CD4-positive, alpha-beta T cell treated with Interleukin-17A for 1 hour (primary cell): ENCODE results near the gene TLR8.

Source experiments
- DNase-seq: peaks from one replicate; pipeline ENCODE4 v3.0.0-alpha.2; 2020

Gene TLR8

DNA sequence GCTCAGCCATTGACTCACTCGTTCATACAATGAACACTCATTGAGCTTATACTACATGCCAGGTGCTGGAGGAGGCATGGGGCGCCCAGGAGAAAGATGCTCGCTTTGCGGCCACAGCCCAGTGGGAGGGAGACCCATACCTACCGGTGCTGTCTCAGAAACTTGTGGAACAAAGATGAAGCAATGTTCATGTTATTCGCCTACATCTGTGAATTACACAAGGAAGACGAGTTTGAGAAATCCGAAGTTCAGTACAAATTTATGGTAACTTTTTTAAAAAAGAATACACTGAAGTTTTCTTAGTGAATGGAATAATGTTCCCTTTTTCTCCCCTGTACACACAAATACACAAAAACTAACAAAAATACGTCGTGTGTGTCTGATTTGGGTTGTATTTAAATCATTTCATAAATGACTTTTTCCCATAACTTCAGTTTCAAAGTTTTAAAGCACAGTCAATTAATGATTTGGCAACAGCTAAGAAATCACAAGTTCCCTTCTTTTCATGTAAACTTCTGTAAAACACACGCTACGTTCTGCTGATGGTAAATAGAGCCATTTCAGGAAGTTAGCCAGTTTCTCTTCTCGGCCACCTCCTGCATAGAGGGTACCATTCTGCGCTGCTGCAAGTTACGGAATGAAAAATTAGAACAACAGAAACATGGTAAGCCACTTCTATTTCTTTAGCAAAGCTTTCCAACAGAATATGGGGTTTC, at the start of gene TLR8:
TSS of gene TLR8 (plus strand) at position 575 of the 716 bp plus-strand sequence. CDS start at position 662, 87 bp downstream.
- DNase-seq = no peak

DNA sequence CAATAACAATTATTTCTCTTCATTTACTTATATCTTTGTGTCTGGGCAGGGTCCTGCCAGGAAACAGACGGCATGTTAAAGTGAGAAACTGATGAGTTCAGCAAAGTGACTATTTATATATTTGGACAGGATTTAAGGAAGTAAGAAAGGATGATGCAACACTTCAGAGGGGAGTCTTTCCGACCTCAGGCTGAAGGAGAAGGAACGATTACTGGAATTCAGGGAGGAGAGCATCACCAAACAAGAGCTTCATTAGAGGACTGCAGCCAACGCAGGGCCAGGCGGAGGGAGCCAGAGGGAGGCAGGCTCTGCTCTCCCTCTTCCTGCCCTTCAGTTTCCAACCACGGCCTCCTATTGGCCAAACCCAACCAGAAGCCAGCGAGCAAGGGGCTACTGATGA, 41.1 kb upstream of the TLR8 start:
- DNase-seq = no peak

DNA sequence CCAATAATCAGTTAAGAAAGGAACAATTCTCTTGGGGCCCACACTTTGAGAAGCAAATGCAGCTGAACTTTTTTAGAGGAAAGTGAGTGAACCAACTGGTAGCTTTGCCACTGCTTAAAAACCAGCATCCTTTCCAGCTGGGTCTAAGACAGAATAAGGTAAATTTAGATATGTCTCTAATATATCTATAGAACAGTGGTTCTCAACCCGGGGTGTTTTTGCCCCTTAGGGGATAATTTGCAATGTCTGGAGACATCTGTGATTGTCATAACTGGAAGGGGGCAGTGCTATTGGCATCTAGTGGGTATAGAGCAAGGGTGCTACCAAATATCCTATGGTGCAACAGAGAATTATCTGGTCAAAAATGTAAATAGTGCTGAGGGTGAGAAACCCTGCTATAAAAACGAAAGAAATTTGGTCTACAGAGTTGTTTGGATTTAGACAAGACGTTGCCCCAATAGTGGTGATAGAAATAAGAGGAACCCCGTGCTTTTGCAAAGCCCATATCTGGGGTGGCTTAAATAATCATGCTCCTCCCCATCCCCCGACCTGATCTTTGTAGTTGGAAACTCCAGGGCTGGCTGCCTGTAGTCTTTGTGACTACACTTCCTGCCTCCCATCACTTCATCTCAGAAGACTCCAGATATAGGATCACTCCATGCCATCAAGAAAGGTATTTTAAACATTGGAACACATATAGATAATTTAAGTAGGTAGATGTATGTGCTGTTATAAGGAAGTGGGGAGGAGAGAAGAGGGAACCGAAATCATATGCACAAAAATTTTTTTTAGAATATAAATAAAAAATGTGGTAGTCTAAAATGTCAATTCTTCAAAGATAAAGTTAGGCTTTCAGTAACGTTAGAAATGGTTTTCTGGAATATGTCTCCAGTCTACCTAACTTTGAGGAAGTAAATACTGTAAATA, 39.7 kb upstream of the TLR8 start, which contains the start of gene TLR7:
TSS of gene TLR7 (plus strand) at position 622 of the 927 bp plus-strand sequence. CDS start 507 bp downstream, outside the sequence.
- DNase-seq = no peak

DNA sequence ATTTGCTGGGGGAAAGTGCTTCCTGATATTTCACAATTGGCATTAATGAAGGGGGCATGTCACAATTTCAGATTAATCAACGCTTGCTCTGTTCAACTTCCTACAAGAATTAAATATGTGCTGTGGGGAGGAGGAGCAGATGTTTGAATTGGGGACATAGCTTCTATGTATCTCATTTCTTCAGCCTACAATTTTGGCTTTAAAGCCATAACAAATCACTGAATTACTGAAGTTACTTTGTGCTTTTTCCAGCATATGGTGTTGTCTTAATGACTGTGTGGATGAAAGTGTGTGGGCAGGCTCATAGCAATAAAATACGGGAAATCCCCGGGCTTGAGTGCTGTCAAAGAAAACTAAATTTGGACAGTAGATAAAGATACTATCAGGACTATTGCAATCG, 38.7 kb upstream of the TLR8 start:
- no peak for DNase-seq

DNA sequence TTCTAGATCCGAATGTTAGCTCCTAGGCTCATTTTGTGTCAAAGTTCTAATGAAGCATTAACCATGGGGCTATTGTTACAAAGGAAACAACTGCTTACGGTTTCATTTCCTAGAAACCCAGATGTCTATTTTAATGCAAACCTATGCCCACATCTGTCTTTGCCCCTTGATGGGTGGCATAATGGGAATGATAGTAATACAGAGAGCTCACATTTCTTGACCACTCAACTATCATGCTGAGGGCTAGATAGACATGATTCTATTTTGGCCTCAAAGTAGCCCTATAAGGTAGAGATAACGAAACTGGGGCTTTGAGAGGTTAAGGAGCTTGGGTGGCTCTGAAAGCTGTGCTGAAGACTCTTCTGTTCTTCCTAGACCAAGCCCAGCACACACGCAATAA, 37.7 kb upstream of the TLR8 start:
- DNase-seq = no peak

DNA sequence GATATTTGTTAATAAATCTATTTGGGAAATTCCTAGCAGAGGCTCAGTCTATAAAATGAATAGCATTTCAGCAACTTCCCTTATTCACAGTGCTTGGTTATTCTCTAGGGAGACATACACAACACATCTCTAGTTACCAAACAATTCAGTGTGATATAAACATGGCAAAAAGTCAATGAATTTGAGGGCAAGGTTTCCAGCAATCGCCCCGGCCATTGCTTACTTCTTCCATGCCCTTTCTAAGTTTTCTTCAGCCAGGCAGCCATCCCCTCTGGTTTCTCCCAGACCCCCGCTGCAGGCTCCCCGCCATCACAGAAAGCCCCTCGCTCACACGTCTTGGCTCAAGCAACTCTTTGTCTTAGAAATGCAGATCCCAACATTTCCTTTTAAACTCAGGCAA, 35.2 kb upstream of the TLR8 start:
- DNase-seq = no peak

DNA sequence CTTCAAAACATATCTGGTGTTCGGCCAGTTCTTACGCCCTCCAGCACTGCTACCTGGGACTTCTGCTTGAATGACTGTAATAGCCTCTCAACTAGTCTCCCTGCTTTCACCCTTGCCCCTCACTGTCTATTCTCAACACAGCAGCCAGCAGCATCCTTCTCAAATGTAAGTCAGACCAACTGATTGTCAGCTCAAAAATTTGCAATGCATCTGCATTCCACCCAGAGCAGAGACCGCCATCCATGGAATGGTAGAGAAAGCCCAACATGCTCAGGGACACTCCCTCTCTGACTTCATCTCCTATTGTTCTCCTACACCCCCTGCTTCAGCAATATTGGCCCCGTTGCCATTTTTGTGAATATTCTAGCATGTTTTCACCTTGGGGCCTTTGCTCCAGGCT, 33.7 kb upstream of the TLR8 start:
- DNase-seq = no peak

DNA sequence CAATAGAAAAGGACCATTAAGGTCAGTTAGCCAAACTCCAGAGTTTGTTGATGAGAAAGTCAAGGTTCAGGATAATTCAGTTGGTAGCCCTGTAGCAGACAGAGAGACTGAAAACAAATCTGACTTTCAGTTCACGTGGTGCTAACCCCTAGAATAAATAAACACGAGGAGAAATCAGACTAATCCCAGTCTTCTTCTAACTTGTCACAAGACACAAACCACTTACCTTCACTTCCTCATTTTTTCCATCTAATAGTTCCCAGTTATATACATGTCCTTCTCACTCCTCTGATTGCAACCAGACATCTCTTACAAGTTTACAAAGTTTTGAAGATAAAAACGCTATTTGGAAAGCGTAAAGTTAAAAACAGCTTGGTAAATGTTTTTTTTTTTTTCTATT, 31.8 kb upstream of the TLR8 start:
- no peak for DNase-seq

DNA sequence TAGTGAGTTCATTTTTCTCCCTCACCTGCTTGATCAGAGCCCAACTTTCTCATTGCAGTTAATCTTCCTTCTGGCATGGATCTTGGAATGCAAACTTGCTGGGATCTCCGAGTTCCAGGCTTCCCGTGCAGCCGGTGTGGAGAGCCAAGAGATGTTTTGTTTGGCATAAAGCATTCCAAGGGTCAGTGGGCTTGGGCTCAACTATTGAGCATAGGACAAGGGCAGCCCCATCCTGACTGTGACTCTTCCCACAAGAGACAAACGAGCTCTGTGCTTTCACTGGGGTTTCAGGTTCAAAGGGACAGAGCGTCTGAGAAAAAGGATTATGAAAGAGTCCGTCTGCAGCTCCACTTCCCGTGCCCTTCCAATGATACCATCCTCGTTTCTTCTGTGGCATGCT, 29.0 kb upstream of the TLR8 start:
- DNase-seq = no peak

DNA sequence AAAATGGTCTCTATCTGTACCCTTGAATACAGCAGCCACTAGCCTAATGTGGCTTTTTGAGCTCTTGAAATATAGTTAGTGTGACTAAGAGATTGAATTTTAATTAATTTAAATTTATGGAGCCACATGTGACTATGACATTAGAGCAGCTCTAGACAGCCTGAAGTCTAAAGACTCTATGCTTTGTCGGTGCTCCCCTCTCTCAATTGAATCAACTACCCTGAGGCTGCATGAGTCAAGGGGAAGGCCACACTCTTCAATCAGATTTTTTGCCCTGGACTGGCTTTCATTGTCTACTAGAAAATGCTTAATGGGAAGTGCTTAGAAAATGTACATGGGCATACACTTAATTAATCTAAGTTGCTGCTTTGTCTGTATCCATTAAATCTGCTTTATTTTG, 27.9 kb upstream of the TLR8 start:
- no peak for DNase-seq

DNA sequence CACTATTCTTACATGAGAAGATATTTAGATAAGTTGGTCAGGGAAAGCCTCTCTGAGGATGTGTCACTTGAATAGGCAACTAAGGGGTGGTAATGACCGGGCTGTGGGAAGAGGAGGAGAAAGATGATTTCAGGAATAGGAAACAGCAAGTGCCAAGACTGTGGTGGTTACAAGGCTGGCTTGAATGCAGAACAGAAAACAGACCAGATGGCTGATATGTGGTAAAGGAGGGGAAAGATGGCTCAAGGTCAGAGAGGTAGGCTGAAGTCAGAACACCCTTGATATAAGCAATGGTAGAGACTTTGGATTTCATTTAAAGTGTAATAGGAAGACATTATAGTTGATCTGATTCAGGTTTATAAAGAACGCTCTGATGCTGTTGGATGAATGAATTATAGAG, 24.5 kb upstream of the TLR8 start:
- no peak for DNase-seq

DNA sequence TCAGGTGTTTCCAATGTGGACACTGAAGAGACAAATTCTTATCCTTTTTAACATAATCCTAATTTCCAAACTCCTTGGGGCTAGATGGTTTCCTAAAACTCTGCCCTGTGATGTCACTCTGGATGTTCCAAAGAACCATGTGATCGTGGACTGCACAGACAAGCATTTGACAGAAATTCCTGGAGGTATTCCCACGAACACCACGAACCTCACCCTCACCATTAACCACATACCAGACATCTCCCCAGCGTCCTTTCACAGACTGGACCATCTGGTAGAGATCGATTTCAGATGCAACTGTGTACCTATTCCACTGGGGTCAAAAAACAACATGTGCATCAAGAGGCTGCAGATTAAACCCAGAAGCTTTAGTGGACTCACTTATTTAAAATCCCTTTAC, 20.9 kb upstream of the TLR8 start:
- DNase-seq = no peak

DNA sequence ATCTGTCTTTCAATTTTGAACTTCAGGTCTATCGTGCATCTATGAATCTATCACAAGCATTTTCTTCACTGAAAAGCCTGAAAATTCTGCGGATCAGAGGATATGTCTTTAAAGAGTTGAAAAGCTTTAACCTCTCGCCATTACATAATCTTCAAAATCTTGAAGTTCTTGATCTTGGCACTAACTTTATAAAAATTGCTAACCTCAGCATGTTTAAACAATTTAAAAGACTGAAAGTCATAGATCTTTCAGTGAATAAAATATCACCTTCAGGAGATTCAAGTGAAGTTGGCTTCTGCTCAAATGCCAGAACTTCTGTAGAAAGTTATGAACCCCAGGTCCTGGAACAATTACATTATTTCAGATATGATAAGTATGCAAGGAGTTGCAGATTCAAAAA, 19.9 kb upstream of the TLR8 start:
- DNase-seq = no peak

DNA sequence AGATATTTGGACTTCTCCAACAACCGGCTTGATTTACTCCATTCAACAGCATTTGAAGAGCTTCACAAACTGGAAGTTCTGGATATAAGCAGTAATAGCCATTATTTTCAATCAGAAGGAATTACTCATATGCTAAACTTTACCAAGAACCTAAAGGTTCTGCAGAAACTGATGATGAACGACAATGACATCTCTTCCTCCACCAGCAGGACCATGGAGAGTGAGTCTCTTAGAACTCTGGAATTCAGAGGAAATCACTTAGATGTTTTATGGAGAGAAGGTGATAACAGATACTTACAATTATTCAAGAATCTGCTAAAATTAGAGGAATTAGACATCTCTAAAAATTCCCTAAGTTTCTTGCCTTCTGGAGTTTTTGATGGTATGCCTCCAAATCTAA, 19.3 kb upstream of the TLR8 start:
- DNase-seq = no peak

DNA sequence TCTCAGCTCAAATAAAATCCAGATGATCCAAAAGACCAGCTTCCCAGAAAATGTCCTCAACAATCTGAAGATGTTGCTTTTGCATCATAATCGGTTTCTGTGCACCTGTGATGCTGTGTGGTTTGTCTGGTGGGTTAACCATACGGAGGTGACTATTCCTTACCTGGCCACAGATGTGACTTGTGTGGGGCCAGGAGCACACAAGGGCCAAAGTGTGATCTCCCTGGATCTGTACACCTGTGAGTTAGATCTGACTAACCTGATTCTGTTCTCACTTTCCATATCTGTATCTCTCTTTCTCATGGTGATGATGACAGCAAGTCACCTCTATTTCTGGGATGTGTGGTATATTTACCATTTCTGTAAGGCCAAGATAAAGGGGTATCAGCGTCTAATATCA, 18.7 kb upstream of the TLR8 start:
- DNase-seq = no peak

DNA sequence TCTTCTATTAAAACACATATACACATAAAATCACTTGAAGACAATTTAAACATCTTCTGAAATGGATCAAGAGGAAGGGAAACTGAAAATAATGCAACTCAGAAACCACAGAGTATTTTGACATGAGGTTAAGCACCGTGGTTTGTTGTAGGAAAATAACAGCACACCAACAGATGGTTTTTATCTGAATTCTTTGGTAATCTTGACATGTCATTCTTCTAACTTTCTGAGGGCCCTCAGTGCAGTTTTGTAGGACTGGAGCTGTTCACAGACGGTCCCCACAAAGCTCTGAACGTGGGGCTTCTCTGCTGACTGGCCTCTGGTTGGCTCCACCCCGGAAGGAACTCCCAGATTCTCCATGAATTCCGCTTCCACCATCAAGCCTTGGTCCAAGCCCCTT, 16.0 kb upstream of the TLR8 start:
- no peak for DNase-seq

DNA sequence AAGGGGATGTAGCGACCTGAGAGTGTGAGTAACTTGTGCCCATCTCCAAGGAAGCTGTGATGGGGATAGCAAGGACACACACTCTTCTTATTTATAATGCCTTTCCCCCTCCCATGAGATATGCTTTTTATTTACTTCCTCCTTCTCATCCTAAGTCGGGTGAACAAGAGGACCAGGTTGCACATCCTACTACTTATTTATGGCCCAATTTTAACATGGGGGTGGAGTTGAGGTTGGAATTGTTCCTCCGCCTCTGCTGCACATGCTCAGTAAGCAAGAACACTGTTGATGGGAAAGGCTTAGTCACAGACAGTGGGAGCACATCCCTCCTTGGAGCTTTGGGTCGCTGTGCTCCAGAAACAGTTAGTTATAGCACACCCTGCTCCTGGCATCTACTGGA, 15.2 kb upstream of the TLR8 start:
- no peak for DNase-seq

DNA sequence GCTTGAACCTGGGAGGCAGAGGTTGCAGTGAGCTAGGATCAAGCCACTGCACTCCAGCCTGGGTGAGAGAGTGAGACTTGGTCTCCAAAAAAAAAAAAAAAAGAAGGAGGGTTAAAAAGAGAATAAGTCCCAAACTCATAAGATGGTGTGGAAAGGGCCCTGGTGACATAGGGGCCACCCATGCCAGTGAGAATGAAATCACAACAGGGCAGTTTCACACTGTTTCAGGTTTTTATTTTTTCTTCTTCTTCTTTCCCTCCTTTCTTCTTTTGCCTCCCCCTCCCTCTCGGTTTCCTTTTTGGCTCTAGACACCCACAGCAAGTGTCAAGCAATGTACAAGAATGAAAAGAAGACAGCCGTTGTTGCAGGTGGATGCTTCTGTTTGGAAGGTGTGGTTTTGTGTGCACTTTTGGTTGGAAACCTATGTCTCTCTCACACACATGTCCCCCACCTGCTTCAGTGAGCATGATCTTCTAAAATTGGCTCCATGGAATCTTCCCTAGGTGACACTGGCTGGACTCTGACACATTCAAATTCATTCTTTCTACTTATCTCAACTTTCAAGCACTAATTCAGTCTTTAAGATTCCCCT, 14.4 kb upstream of the TLR8 start:
- DNase-seq = no peak

DNA sequence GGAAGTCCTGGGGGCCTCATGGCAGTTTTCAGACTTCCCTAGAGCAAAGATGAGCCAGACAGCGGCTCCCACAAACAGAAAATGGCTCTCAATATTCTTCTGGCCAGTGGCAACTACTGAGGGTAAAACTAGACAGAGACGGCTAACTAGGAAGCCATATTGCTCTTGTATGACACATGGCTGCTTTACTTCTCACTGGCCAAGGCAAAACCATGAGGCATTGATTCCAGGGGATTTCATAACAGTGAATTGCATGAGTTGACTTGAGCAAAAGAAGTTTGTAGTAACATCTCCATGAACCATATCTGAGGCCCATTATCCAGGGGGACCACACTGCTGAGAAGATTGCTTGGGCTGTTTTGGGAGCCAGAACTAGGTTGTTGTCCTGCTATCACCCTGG, 13.7 kb upstream of the TLR8 start:
- no peak for DNase-seq

DNA sequence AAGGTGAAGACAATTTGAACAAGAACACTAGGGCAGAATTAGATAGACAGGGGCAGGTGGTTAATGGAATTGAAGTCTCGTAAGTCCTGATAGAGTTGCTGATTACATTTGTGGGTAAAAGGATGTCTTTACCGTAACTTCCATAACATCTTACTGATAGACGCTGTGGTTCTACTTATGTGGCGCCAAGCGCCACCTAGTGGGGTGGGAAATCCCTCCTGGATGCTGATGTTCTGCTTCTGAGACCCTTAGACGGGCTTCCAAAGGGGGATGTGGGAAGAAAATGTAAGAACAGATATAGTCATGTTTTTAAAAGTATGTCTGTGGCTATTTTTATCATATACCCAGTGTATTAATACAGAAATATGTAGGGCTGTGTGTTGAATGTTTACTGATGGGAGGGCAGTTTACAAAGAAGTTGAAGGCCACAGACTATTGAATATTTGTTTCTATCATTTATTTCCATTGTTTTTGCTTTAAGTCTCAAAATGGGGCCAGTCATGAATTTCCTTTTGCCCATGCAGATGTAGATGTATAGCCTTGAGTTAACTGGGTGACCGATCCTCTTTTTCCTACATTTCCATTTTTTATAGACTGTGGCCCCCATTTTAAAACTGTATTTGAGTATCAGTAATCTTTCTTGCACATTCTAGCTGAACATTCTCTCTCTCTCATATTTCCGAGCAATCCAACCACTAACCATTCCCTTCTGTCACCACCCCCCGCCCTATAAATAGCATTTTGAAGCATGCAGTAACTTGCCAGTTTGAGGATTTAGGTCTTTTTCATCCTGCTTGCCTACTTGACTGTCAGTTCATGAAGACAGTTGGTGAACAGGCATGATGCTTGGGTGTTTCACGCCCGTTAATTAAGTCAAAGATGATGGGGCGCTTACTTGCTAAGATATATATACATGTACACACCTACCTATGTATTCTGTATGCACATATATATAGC, 12.1 kb upstream of the TLR8 start:
- peak; percentile 34 for DNase-seq

DNA sequence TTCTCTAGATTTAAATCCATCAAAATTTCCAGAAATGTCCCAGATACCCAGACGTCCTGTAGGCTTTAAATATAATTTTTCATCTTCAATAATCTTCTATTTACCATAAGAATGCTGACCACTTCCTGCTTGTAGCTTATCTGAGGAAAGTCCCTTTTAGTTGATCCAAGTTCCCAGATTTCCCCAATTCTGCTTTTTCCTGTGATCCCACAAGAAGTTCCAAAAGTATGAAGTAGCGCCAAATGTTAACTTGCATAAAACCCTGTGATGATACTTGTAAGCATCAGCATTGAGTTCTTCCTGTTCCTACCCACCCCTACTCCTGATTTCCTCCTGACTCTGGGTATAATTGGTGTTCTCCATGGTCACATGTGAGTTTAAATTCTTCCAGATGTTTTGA, 10.6 kb upstream of the TLR8 start:
- DNase-seq = no peak

DNA sequence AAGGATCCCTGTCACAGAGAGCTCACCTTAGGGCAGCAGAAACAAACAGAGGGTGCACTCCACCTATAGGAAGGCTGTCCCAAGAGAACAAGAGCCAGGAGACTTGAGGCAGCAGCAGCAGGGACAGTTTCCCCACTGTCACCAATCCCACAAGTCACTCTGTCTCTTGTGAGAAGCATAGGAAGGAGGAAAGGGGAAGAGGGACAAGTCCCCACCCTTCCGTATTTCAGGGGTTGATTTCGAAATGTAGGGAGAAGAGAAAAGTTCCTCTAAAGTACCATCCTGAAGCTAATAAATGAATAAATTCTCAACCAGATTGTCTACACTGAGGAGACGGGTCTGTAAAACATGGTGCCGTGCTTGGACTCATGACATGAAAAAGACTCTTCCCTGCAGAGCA, 9.5 kb upstream of the TLR8 start:
- no peak for DNase-seq

DNA sequence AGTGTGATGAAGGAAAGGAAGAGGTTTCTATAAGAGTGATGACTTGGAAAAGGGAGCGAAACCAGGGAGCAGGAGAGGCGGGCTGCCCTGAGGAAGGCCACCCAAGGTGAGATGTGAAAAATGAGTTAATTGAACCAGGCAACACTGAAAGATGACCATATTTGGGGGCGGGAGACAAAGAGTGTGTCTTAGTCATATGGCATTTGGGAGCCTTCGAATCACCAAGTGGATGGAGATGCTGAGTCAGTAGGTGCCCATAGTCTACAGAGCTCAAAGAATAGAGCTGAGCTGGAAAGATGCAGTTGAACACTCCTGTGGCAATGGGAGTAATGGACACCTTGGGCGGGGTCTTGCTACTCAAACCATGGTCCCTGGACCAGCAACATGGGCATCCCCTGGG, 8.3 kb upstream of the TLR8 start:
- DNase-seq = no peak
